Measurements from ENCODE around the gene TEX264.

DNA sequence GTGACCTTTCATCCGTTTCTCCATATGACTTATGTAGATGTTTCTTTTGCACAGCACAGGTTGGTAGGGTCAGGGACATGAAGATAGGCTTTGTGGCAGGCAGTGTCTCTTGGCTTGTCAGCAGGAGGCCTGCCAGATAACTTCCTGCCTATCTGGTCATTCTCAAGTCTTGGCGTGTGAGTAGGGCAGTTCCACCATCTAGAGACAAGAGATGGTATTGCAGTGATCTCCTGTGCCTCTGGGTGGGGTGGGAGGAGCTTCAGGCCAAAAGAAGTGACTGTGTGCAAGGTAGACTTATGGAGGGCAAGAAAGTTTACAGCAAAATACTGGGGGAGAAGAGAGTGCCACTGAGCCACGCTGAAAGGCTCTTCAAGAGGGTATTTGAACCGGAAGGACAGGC is 11.0 kb downstream of the TEX264 start:
- TF ChIP-seq, protein P1, sequence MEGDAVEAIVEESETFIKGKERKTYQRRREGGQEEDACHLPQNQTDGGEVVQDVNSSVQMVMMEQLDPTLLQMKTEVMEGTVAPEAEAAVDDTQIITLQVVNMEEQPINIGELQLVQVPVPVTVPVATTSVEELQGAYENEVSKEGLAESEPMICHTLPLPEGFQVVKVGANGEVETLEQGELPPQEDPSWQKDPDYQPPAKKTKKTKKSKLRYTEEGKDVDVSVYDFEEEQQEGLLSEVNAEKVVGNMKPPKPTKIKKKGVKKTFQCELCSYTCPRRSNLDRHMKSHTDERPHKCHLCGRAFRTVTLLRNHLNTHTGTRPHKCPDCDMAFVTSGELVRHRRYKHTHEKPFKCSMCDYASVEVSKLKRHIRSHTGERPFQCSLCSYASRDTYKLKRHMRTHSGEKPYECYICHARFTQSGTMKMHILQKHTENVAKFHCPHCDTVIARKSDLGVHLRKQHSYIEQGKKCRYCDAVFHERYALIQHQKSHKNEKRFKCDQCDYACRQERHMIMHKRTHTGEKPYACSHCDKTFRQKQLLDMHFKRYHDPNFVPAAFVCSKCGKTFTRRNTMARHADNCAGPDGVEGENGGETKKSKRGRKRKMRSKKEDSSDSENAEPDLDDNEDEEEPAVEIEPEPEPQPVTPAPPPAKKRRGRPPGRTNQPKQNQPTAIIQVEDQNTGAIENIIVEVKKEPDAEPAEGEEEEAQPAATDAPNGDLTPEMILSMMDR (conservative IDR thresholded peaks at IDR 0.05; ENCODE audit: low read length), result peak; percentile 93
- TF ChIP-seq EZH2phosphoT487 (IDR thresholded peaks at IDR 0.05; ENCODE audit: borderline replicate concordance), result no peak

Data from Loucy (cell line).